Gastrocnemius medialis (tissue), 4 donors: ENCODE measurements around the gene RFFL. TPM values are rescaled to one million over a fixed set of nuclear protein-coding genes. Genes with fewer than 3 reads are reported as not detected.

ENCODE experiments used
- ATAC-seq, 2 donors: fragments of 150-250 bp; one replicate each; pipeline ENCODE4 v1.9.1; 2016
- DNase-seq, 2 donors: peaks; one replicate each; pipeline ENCODE4 v3.0.0-alpha.2; 2019
- H3K27ac ChIP-seq, 4 donors: fragments of 200-600 bp; sonication (generic); 1 replicate in 1 of 4; 2 replicates in 3 of 4; pipeline ENCODE4 v1.5.1; 2016 to 2018; ENCODE audit warnings: mild to moderate bottlenecking in 2 of 4, moderate library complexity in 1 of 4
- H3K27me3 ChIP-seq, 3 donors: fragments of 200-600 bp; sonication (generic) in 2 of 3; 1 replicate in 1 of 3; 2 replicates in 2 of 3; pipeline versions ENCODE4 v1.5.1 to v1.6.0; 2016 to 2019; ENCODE audit warnings: mild to moderate bottlenecking in 1 of 3, moderate library complexity in 1 of 3
- H3K36me3 ChIP-seq, 2 donors: fragments of 200-600 bp; sonication (generic) in 1 of 2; one replicate each; pipeline ENCODE4 v1.5.1; 2017 to 2018
- H3K4me1 ChIP-seq, 2 donors: fragments of 200-600 bp; sonication (generic) in 1 of 2; one replicate each; pipeline ENCODE4 v1.5.1; 2016 to 2017; ENCODE audit warnings: mild to moderate bottlenecking in 2 of 2
- H3K4me3 ChIP-seq, 4 donors: fragments of 200-600 bp; sonication (generic) in 3 of 4; 1 replicate in 1 of 4; 2 replicates in 3 of 4; pipeline ENCODE4 v1.5.1; 2016 to 2019; ENCODE audit warnings: mild to moderate bottlenecking in 2 of 4
- H3K9me3 ChIP-seq, 3 donors: fragments of 200-600 bp; sonication (generic) in 2 of 3; 1 replicate in 1 of 3; 2 replicates in 2 of 3; pipeline ENCODE4 v1.5.1; 2016 to 2019
- CTCF ChIP-seq, 5 experiments: fragments of 450-650 bp in 3 of 5; fragments of 200-600 bp in 2 of 5; sonication (generic) in 2 of 5; IDR thresholded peaks in 4 of 5; conservative IDR thresholded peaks in 1 of 5; 1 replicate in 4 of 5; 2 replicates in 1 of 5; pipeline ENCODE4 v1.5.1; 2016 to 2019; ENCODE audit warnings: antibody characterized with exemption in 5 of 5, mild to moderate bottlenecking in 3 of 5, moderate library complexity in 3 of 5
- POLR2A ChIP-seq, 2 donors: fragments of 450-650 bp; IDR thresholded peaks; one replicate each; pipeline ENCODE4 v1.6.1; 2017; ENCODE audit warnings: antibody characterized with exemption in 2 of 2, mild to moderate bottlenecking in 2 of 2, moderate library complexity in 2 of 2
- in situ Hi-C, 4 donors: fragments of 200-750 bp; cut with MboI; loops; one replicate each; pipeline versions ENCODE4 v1.15.0 to v1.8.0; 2017; ENCODE audit warnings: low sequenced_read_pairs in 4 of 4
- intact Hi-C: fragments of 100-400 bp; cut with DNase I; formaldehyde crosslinking; loops from one replicate; pipeline ENCODE4 v1.15.1; 2023; ENCODE audit warnings: low total_unique reads
- total RNA-seq, 4 donors: library from RNA; depleted of rRNA; stranded (reverse); fragments of >200 nt; gene quantifications; one replicate each; pipeline versions ENCODE4 v1.1.0 to v1.2.3, GENCODE V29; 2016

The RFFL gene
- total RNA-seq, 4 donors from 2014 or later: 17.4 to 65.7 (median 35.0) TPM

GRCh38 chr17:35065880-35066279 lies 2.4 kb upstream of the RFFL start:
- Histone ChIP-seq H3K9me3 (no peaks in the 10 kb centered on the region), H3K36me3 (no peaks in the 10 kb centered on the region), H3K4me3 (no peak overlapping the region), H3K4me1 (peaks cover 13 to 28% of the 10 kb centered on the region in 2 donors), H3K27me3 (no peaks in the 10 kb centered on the region), H3K27ac (no peak overlapping the region)
- in situ Hi-C loops (no loop called here), intact Hi-C loops (no loop called here)
- DNase-seq: no peak
- ATAC-seq: no peak
- no peak for TF ChIP-seq CTCF (IDR thresholded peaks at IDR 0.05 in 4 of 5, conservative IDR thresholded peaks at IDR 0.05 in 1 of 5)
- no peak for TF ChIP-seq POLR2A (IDR thresholded peaks at IDR 0.05)

GRCh38 chr17:35064516-35065215 lies 1.2 kb upstream of the RFFL start:
- DNase-seq: no peak
- Histone ChIP-seq H3K36me3 (no peaks in the 10 kb centered on the region), H3K4me1 (peaks cover 13 to 30% of the 10 kb centered on the region in 2 donors), H3K27ac (peak overlapping the region; percentile 87 to 97 (median 90)), H3K27me3 (no peaks in the 10 kb centered on the region), H3K9me3 (no peaks in the 10 kb centered on the region), H3K4me3 (no peak overlapping the region)
- ATAC-seq: no peak
- no peak for TF ChIP-seq POLR2A (IDR thresholded peaks at IDR 0.05)
- no peak for TF ChIP-seq CTCF (IDR thresholded peaks at IDR 0.05 in 4 of 5, conservative IDR thresholded peaks at IDR 0.05 in 1 of 5)
- intact Hi-C loops (loop anchor here (5.0 kb wide), 2 partner anchors 52 to 82 kb away; partner anchors contain the start of gene LIG3), in situ Hi-C loops (no loop called here)

GRCh38 chr17:35062308-35062707 lies 1.2 kb downstream of the RFFL start:
- H3K4me1 ChIP-seq: peaks cover 13 to 30% of the 10 kb centered on the region in 2 donors
- no peaks in the 10 kb centered on the region for H3K36me3 ChIP-seq
- TF ChIP-seq POLR2A (IDR thresholded peaks at IDR 0.05) (no peak), CTCF (IDR thresholded peaks at IDR 0.05 in 4 of 5, conservative IDR thresholded peaks at IDR 0.05 in 1 of 5) (no peak)
- ATAC-seq (no peak), DNase-seq (no peak)
- H3K9me3 ChIP-seq: no peaks in the 10 kb centered on the region
- in situ Hi-C loops (no loop called here), intact Hi-C loops (loop anchor here (2.0 to 5.0 kb wide), 3 partner anchors 50 to 102 kb away; partner anchors contain the start of genes CCT6B, LIG3 and ZNF830)
- H3K4me3 ChIP-seq: peak overlapping the region in 2 of 4 donors; percentile 52 to 57
- H3K27me3 ChIP-seq: no peaks in the 10 kb centered on the region
- H3K27ac ChIP-seq: peak overlapping the region; percentile 87 to 97 (median 90)

- in situ Hi-C loops: no loop called here
- H3K27ac ChIP-seq: no peak overlapping the region
- no peak for ATAC-seq
- no peaks in the 10 kb centered on the region for H3K9me3 ChIP-seq
- peaks cover 1 to 20% of the 10 kb centered on the region in 2 donors for H3K4me1 ChIP-seq
- no peak overlapping the region for H3K4me3 ChIP-seq
- H3K27me3 ChIP-seq: no peaks in the 10 kb centered on the region
- no peak for DNase-seq
- H3K36me3 ChIP-seq: no peaks in the 10 kb centered on the region
- intact Hi-C loops: no loop called here
- TF ChIP-seq POLR2A (IDR thresholded peaks at IDR 0.05): no peak
- TF ChIP-seq CTCF (IDR thresholded peaks at IDR 0.05 in 4 of 5, conservative IDR thresholded peaks at IDR 0.05 in 1 of 5): no peak
Observed at GRCh38 chr17:35057332-35057915, 6.1 kb downstream of the RFFL start.
